T-cell (primary cell): Measurements from ENCODE around the gene CROCC. TPM values are rescaled to one million over a fixed set of nuclear protein-coding genes. Genes with fewer than 3 reads are reported as not detected.
"Not testable (repeated sequence)": the region's sequence is repeated elsewhere in the genome, so short reads cannot be mapped to it uniquely, and the experiment has no call there.

Experiments used
- ATAC-seq, 4 experiments: fragments of 200-7000 bp in 3 of 4; fragments of 150-1000 bp in 1 of 4; cut with Tn5 transposase; replicated peaks in 1 of 4; 1 replicate in 3 of 4; 2 replicates in 1 of 4; pipeline ENCODE4 v1.10.0; 2021; ENCODE audit warnings: moderate library complexity in 3 of 4, mild to moderate bottlenecking in 2 of 4, moderate number of reproducible peaks in 1 of 4
- CTCF ChIA-PET, 2 donors: fragments of 300-600 bp; sonication (Branson Sonifier 250); formaldehyde crosslinking; loops; one replicate each; lab custom pipeline; 2022; ENCODE audit warnings: antibody characterized with exemption in 2 of 2; lab: Charles Lee
- POLR2A ChIA-PET, 2 donors: fragments of 300-600 bp; sonication (Branson Sonifier 250); formaldehyde crosslinking; loops; one replicate each; lab custom pipeline; 2022; ENCODE audit warnings: antibody characterized with exemption in 2 of 2; lab: Charles Lee
- DNase-seq, 35 experiments: peaks; one replicate each; pipeline versions ENCODE4 v3.0.0 to v3.0.0-alpha.2; 2013 to 2023
- H3K27ac ChIP-seq: one replicate; pipeline ENCODE4 v1.5.1; 2013; ENCODE audit warnings: low read length
- H3K27me3 ChIP-seq, 2 experiments: replicated peaks in 1 of 2; 1 replicate in 1 of 2; 2 replicates in 1 of 2; pipeline versions ENCODE4 v1.6.1 to v1.7.0; 2013; ENCODE audit warnings: low read length in 1 of 2, mixed read lengths in 1 of 2; ENCODE audit not compliant: control insufficient read depth in 2 of 2, insufficient read depth in 2 of 2; ENCODE audit errors: extremely low read depth in 1 of 2
- H3K36me3 ChIP-seq, 2 donors: 1 replicate in 1 of 2; 2 replicates in 1 of 2; pipeline versions ENCODE4 v1.6.1 to v1.7.0; 2013; ENCODE audit warnings: low read length in 1 of 2; ENCODE audit not compliant: control insufficient read depth in 2 of 2, insufficient read depth in 1 of 2; ENCODE audit errors: extremely low read depth in 1 of 2
- H3K4me1 ChIP-seq, 2 experiments: 1 replicate in 1 of 2; 2 replicates in 1 of 2; pipeline versions ENCODE4 v1.6.1 to v1.7.0; 2013; ENCODE audit warnings: low read length in 2 of 2, mixed read lengths in 1 of 2; ENCODE audit not compliant: insufficient read depth in 2 of 2, control insufficient read depth in 1 of 2; ENCODE audit errors: extremely low read depth in 1 of 2
- H3K4me3 ChIP-seq, 2 donors: 1 replicate in 1 of 2; 2 replicates in 1 of 2; pipeline versions ENCODE4 v1.5.1 to v1.7.0; 2013; ENCODE audit warnings: mild to moderate bottlenecking in 2 of 2, low read length in 1 of 2, moderate library complexity in 1 of 2; ENCODE audit not compliant: control insufficient read depth in 1 of 2; ENCODE audit errors: extremely low read depth in 1 of 2
- H3K9me3 ChIP-seq: 2 replicates; pipeline ENCODE4 v1.7.0; 2013
- H3K27ac Mint-ChIP-seq, 2 donors: one replicate each; pipeline ENCODE4 v1.8.0; 2020 to 2021; ENCODE audit warnings: mild to moderate bottlenecking in 2 of 2, mixed read lengths in 2 of 2
- H3K27me3 Mint-ChIP-seq, 2 donors: one replicate each; pipeline ENCODE4 v1.8.0; 2021 to 2022; ENCODE audit warnings: mixed read lengths in 2 of 2
- H3K36me3 Mint-ChIP-seq: one replicate; pipeline ENCODE4 v1.8.0; 2021; ENCODE audit warnings: mixed read lengths
- H3K4me1 Mint-ChIP-seq, 3 donors: one replicate each; pipeline ENCODE4 v1.8.0; 2020 to 2022; ENCODE audit warnings: mixed read lengths in 3 of 3, mild to moderate bottlenecking in 1 of 3
- H3K4me3 Mint-ChIP-seq, 3 donors: one replicate each; pipeline ENCODE4 v1.8.0; 2020 to 2022; ENCODE audit warnings: mild to moderate bottlenecking in 3 of 3, mixed read lengths in 3 of 3, moderate library complexity in 3 of 3
- H3K9me3 Mint-ChIP-seq, 3 donors: one replicate each; pipeline ENCODE4 v1.8.0; 2020 to 2022; ENCODE audit warnings: mixed read lengths in 3 of 3
- WGBS: methylation state at CpG from one replicate; pipeline ENCODE4 v1.1.5; 2013; ENCODE audit warnings: missing lambda C conversion rate; ENCODE audit not compliant: insufficient coverage; 5-methylcytosine and 5-hydroxymethylcytosine counted together
- total RNA-seq, 35 experiments: library from RNA in 6 of 35; stranded (reverse) in 6 of 35; fragments of 120-200 nt in 1 of 35; gene quantifications; one replicate each; pipeline versions ENCODE4 v1.2.1 to v1.2.4 and lab custom pipeline; 2013 to 2026

Gene CROCC
- total RNA-seq, 5 donors from 2014 or later (not counting 1 experiment from before 2014, with no cell fraction given): 59.3 to 104 (median 86.4) TPM

DNA sequence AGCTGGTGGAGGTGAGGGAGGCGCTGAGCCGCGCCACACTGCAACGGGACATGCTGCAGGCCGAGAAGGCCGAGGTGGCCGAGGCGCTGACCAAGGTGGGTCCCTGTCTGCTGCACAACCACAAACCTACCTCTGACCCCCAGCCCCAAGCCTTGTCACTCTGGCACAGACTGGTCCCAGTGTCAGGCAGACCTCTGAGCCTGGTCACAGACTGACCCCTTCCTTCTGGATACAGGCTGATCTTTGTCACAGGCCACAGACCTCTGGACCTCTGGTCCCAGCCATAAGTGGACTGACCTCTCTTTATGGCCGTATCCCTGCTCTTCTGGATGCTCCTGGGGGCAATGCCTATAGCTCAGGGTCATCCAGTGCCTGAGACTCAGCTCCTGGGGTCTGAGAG lies 23.8 kb downstream of the CROCC start:
- not testable (repeated sequence) for ATAC-seq, H3K27me3 Mint-ChIP-seq
- CTCF ChIA-PET: interaction anchor here in 1 of 2 donors (1.5 kb wide), 1 partner anchor 325 kb away, joined by 3 read pairs; no protein-coding TSS in a partner anchor

DNA sequence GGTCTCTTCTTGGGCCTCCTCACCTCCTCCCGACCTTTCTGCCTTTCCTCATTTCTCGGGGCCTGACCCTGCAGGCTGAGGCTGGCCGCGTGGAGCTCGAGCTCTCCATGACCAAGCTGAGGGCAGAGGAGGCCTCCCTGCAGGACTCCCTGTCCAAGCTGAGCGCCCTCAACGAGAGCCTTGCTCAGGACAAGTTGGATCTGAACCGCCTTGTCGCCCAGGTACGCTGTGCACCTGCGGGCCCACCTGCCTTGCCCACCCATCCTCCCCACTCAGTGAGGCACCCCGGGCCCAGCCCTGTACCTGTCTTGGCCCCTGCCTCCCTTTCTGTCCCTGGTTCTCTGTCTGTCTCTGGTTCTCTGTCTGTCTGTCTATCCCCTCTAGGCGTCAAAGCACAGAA lies 24.5 kb downstream of the CROCC start:
- not testable (repeated sequence) for H3K27me3 Mint-ChIP-seq, DNase-seq, H3K27ac ChIP-seq, H3K9me3 Mint-ChIP-seq, H3K4me1 ChIP-seq, H3K9me3 ChIP-seq, ATAC-seq, H3K27me3 ChIP-seq, H3K4me1 Mint-ChIP-seq, H3K27ac Mint-ChIP-seq, H3K4me3 Mint-ChIP-seq, H3K4me3 ChIP-seq
- 88% methylated on average over 6 of the region's 13 CpGs for WGBS
- peaks cover 5 to 18% of the 10 kb centered on the region in 2 donors for H3K36me3 ChIP-seq
- POLR2A ChIA-PET: interaction anchor here in 1 of 2 donors (0.7 kb wide), 1 partner anchor 58 kb away, joined by 4 read pairs; no protein-coding TSS in a partner anchor
- CTCF ChIA-PET: interaction anchor here in 1 of 2 donors (1.5 kb wide), 1 partner anchor 325 kb away, joined by 3 read pairs; no protein-coding TSS in a partner anchor
- peaks cover 20% of the 10 kb centered on the region for H3K36me3 Mint-ChIP-seq

More for the DNA sequence above, 23.8 kb downstream of the CROCC start:
- not testable (repeated sequence) for DNase-seq, H3K27ac Mint-ChIP-seq, H3K27ac ChIP-seq, H3K9me3 ChIP-seq, H3K4me3 Mint-ChIP-seq, H3K4me1 ChIP-seq, H3K27me3 ChIP-seq, H3K4me1 Mint-ChIP-seq, H3K9me3 Mint-ChIP-seq, H3K4me3 ChIP-seq
- H3K36me3 Mint-ChIP-seq: peaks cover 24% of the 10 kb centered on the region
- 67% methylated on average over 1 of the region's 9 CpGs for WGBS
- POLR2A ChIA-PET: interaction anchor here in 1 of 2 donors (0.5 kb wide), 1 partner anchor 986 kb away, joined by 3 read pairs; no protein-coding TSS in a partner anchor
- H3K36me3 ChIP-seq: peaks cover 5 to 18% of the 10 kb centered on the region in 2 donors

DNA sequence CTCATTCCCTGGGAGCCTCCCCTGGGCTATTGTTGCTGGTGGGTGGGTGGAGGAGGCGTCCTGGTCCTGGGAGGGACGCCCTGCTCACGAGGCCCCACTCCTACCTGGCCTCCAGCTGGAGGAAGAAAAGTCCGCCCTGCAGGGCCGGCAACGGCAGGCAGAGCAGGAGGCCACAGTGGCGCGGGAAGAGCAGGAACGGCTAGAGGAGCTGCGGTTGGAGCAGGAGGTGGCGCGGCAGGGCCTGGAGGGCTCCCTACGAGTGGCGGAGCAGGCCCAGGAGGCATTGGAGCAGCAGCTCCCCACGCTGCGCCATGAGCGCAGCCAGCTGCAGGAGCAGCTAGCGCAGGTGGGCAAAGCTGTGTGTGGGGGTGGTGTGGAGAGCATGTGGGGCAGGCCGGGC lies 24.9 kb downstream of the CROCC start:
- POLR2A ChIA-PET: interaction anchor here in 1 of 2 donors (0.7 kb wide), 1 partner anchor 57 kb away, joined by 4 read pairs; no protein-coding TSS in a partner anchor
- H3K4me3 Mint-ChIP-seq: no peak overlapping the region
- WGBS: 91% methylated on average over 16 of the region's 19 CpGs

DNA sequence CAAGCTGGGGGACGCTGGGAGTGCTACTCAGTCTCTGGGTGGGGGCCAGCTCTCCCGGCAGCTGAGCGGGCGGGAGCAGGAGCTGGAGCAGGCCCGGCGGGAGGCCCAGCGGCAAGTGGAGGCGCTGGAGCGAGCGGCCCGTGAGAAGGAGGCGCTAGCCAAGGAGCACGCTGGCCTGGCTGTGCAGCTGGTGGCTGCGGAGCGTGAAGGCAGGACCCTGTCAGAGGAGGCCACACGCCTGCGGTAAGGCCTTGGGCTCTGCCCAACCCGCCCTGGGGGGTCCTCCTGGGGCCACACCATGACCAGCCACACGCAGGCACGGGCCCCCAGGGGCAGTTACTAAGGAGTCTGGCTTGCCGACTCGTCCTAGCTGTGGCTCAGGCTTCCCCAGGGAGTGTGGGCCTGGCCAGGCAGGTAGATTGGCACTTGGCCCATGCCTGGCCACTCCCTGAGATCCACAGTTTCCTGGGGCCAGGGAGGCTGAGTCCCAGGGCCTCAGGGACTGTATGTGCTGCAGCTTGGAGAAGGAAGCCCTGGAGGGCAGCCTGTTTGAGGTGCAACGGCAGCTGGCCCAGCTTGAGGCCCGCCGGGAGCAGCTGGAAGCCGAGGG lies 26.7 kb downstream of the CROCC start:
- WGBS: 93% methylated on average over 24 of the region's 26 CpGs
- CTCF ChIA-PET: interaction anchor here in 1 of 2 donors (1.6 kb wide), 1 partner anchor 328 kb away, joined by 6 read pairs; no protein-coding TSS in a partner anchor
- H3K4me3 ChIP-seq, H3K27ac ChIP-seq, H3K4me1 ChIP-seq, DNase-seq, H3K9me3 Mint-ChIP-seq, H3K27me3 ChIP-seq, H3K27ac Mint-ChIP-seq, H3K9me3 ChIP-seq, POLR2A ChIA-PET, H3K4me1 Mint-ChIP-seq, ATAC-seq, H3K27me3 Mint-ChIP-seq, H3K4me3 Mint-ChIP-seq: not testable (repeated sequence)
- H3K36me3 Mint-ChIP-seq: peaks cover 13% of the 10 kb centered on the region
- H3K36me3 ChIP-seq: peaks cover 5 to 22% of the 10 kb centered on the region in 2 donors

More for the DNA sequence above, 24.9 kb downstream of the CROCC start:
- DNase-seq: no peak
- Mint-ChIP-seq H3K27ac (no peak overlapping the region), H3K4me1 (no peaks in the 10 kb centered on the region), H3K9me3 (no peaks in the 10 kb centered on the region), H3K36me3 (peaks cover 20% of the 10 kb centered on the region), H3K27me3 (no peaks in the 10 kb centered on the region)
- Histone ChIP-seq H3K4me1 (peaks cover 0 to 2% of the 10 kb centered on the region in 2 experiments), H3K9me3 (no peaks in the 10 kb centered on the region), H3K36me3 (peaks cover 5 to 21% of the 10 kb centered on the region in 2 donors), H3K27me3 (no peaks in the 10 kb centered on the region), H3K27ac (no peak overlapping the region), H3K4me3 (no peak overlapping the region)
- ATAC-seq: no peak
- CTCF ChIA-PET: no interaction called here

DNA sequence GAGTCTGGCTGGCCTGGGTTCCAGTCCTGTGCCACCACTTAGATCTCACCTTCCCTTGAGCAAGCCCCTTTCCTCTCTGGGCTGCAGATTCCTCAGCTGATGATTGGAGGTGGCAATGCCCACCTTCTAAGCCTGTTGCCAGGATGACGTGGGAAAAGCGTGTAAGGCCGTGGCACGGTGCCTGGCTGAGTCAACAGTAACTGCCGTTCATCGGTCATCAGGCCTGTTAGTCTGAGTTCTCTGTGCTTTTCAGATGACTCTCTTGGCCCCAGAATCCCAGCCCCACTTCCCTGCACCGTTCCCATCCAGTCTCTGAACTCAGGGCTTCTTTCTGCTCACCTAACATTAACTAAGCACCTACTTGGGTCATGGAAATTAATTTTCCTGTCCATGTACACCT lies 27.3 kb downstream of the CROCC start:
- DNase-seq, H3K27ac Mint-ChIP-seq, CTCF ChIA-PET, H3K4me3 ChIP-seq, H3K27ac ChIP-seq, ATAC-seq, H3K36me3 Mint-ChIP-seq, H3K4me1 Mint-ChIP-seq, H3K9me3 ChIP-seq, H3K27me3 Mint-ChIP-seq, H3K27me3 ChIP-seq, POLR2A ChIA-PET, H3K9me3 Mint-ChIP-seq, H3K4me1 ChIP-seq, H3K4me3 Mint-ChIP-seq: not testable (repeated sequence)
- WGBS: 97% methylated on average over 4 of the region's 7 CpGs
- H3K36me3 ChIP-seq: peaks cover 5 to 17% of the 10 kb centered on the region in 2 donors

DNA sequence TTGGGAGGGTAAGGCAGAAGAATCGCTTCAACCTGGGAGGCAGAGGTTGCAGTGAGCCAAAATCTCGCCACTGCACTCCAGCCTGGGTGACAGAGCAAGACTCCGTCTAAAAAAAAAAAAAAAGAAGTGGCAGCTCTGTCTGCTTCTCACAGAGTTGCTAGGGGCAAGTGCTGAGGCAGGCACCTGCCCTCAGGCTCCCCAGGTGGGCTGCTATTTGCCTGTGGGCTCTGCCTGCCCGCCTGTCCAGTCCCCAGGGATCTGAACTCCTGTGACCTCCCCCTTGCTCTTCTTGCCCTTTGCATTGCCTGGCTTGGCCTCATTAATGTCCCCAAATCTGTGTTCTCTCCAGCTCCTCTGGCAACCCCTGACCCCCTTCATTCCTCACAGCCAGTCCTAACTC lies 30.6 kb downstream of the CROCC start:
- not testable (repeated sequence) for H3K27ac ChIP-seq, H3K27me3 ChIP-seq, H3K27ac Mint-ChIP-seq, H3K4me3 Mint-ChIP-seq, H3K9me3 ChIP-seq, H3K9me3 Mint-ChIP-seq, H3K27me3 Mint-ChIP-seq, H3K36me3 Mint-ChIP-seq, H3K4me1 ChIP-seq, ATAC-seq, H3K36me3 ChIP-seq, H3K4me3 ChIP-seq, DNase-seq, H3K4me1 Mint-ChIP-seq
- WGBS: 92% methylated on average over 4 of the region's 4 CpGs
- POLR2A ChIA-PET: interaction anchor here in 1 of 2 donors (0.6 kb wide), 1 partner anchor 31 kb away, joined by 3 read pairs; the partner anchor contains the start of gene CROCC
- CTCF ChIA-PET: interaction anchor here (0.5 to 1.2 kb wide), 9 partner anchors 8 to 1003 kb away, joined by 3 to 12 read pairs (median 3); partner anchors contain the start of gene CROCC (in 1 of the 2)
